ENCODE data around the gene GLB1L2. TPM values are rescaled to one million over a fixed set of nuclear protein-coding genes. Genes with fewer than 3 reads are reported as not detected.

The GLB1L2 gene
- total and polyA plus RNA-seq, 2 of the 13 experiments (the other 11 are each of a cell fraction or from before 2014, with no cell fraction given) = 0.59 to 0.69 TPM

- TF ChIP-seq ZNF773 (CRISPR knock-in tag; IDR thresholded peaks at IDR 0.05; ENCODE audit: borderline replicate concordance) (no peak), ZNF709 (CRISPR knock-in tag; IDR thresholded peaks at IDR 0.05) (no peak), PRDM15 (CRISPR knock-in tag; IDR thresholded peaks at IDR 0.05) (no peak), SAP130 (CRISPR knock-in tag; IDR thresholded peaks at IDR 0.05; ENCODE audit: low read depth) (no peak), ETV5 (CRISPR knock-in tag; IDR thresholded peaks at IDR 0.05; ENCODE audit: borderline replicate concordance) (no peak), KLF9 (CRISPR knock-in tag; IDR thresholded peaks at IDR 0.05; ENCODE audit: low read depth) (no peak), ZNF10 (CRISPR knock-in tag; IDR thresholded peaks at IDR 0.05; ENCODE audit: borderline replicate concordance, low read depth) (no peak), ZNF367 (CRISPR knock-in tag; IDR thresholded peaks at IDR 0.05; ENCODE audit: borderline replicate concordance) (no peak), ZNF564 (CRISPR knock-in tag; IDR thresholded peaks at IDR 0.05) (no peak), AHR (CRISPR knock-in tag; IDR thresholded peaks at IDR 0.05) (no peak), ZNF746 (CRISPR knock-in tag; IDR thresholded peaks at IDR 0.05) (no peak), ZNF280D (CRISPR knock-in tag; IDR thresholded peaks at IDR 0.05) (no peak), RNF2 (conservative IDR thresholded peaks at IDR 0.05; ENCODE audit: low read depth) (0 out of 2 replicates have a peak, but pooled peaks have one; percentile 33), NFRKB (IDR thresholded peaks at IDR 0.05) (no peak), ZNF407 (CRISPR knock-in tag; IDR thresholded peaks at IDR 0.05; ENCODE audit: not compliant biosample characterization) (no peak)
Measured at GRCh38 chr11:134331354-134332188, at the start of gene GLB1L2 (continued).
